GM21529 (cell line): Measurements from ENCODE around the gene SORCS3.
A peak's percentile ranks its signal among the peaks of the same experiment; 100 is the strongest.

Source experiments
- ATAC-seq: cut with Tn5 transposase; IDR thresholded peaks from one replicate; pipeline ENCODE4 v1.9.1; 2021; ENCODE audit not compliant: unreplicated experiment

The SORCS3 gene

GRCh38 chr10:104641187-104641936, at the start of gene SORCS3:
Gene SORCS3 (plus strand): TSS chr10:104641290.
- ATAC-seq = no peak

GRCh38 chr10:104591441-104591840, 49.6 kb upstream of the SORCS3 start:
- ATAC-seq = no peak

- no peak for ATAC-seq
These were observed 39.9 kb upstream of the SORCS3 start for GRCh38 chr10:104601166-104601565.

- no peak for ATAC-seq
These were observed 32.8 kb upstream of the SORCS3 start for GRCh38 chr10:104608091-104608828.

- ATAC-seq = no peak
These were observed 28.4 kb upstream of the SORCS3 start for GRCh38 chr10:104612571-104613205.

- no peak for ATAC-seq
These were observed 27.7 kb upstream of the SORCS3 start for GRCh38 chr10:104613406-104613805.

- no peak for ATAC-seq
These were observed 26.8 kb upstream of the SORCS3 start for GRCh38 chr10:104614245-104614831.

GRCh38 chr10:104615136-104615535, 26.0 kb upstream of the SORCS3 start:
- no peak for ATAC-seq

- ATAC-seq = no peak
These were observed 23.3 kb upstream of the SORCS3 start for GRCh38 chr10:104617831-104618230.

- ATAC-seq = no peak
These were observed 18.9 kb upstream of the SORCS3 start for GRCh38 chr10:104622175-104622574.

GRCh38 chr10:104622598-104623209, 18.4 kb upstream of the SORCS3 start:
- peak; percentile 49 for ATAC-seq

- no peak for ATAC-seq
These were observed 10.4 kb upstream of the SORCS3 start for GRCh38 chr10:104630731-104631130.

GRCh38 chr10:104631946-104632345, 9.1 kb upstream of the SORCS3 start:
- ATAC-seq = no peak

GRCh38 chr10:104638861-104639589, 2.1 kb upstream of the SORCS3 start:
- no peak for ATAC-seq

- no peak for ATAC-seq
These were observed 1.3 kb upstream of the SORCS3 start for GRCh38 chr10:104639590-104640338.

- ATAC-seq = no peak
These were observed 527 bp upstream of the SORCS3 start for GRCh38 chr10:104640339-104641186.

GRCh38 chr10:104641937-104642657, 1.0 kb downstream of the SORCS3 start:
- no peak for ATAC-seq

GRCh38 chr10:104642658-104643302, 1.7 kb downstream of the SORCS3 start:
- no peak for ATAC-seq
